ENCODE measurements around the gene ACRBP.

ACRBP gene

GRCh38 chr12:6667559-6668210, 20.5 kb upstream of the ACRBP start:
- H3K4me3 ChIP-seq (ENCODE audit: low read length) = no peak overlapping the region
- H2AFZ ChIP-seq (ENCODE audit: low read depth, low read length) = no peak overlapping the region
- no peaks in the 10 kb centered on the region for H3K9me3 ChIP-seq (ENCODE audit: low read length)
- H3K4me1 ChIP-seq (ENCODE audit: insufficient read depth, low read length) = peaks cover 4% of the 10 kb centered on the region
- peaks cover 62% of the 10 kb centered on the region for H3K36me3 ChIP-seq (ENCODE audit: insufficient read depth, low read length)
- H3K27me3 ChIP-seq (ENCODE audit: insufficient read depth, low read length) = no peaks in the 10 kb centered on the region

DNA sequence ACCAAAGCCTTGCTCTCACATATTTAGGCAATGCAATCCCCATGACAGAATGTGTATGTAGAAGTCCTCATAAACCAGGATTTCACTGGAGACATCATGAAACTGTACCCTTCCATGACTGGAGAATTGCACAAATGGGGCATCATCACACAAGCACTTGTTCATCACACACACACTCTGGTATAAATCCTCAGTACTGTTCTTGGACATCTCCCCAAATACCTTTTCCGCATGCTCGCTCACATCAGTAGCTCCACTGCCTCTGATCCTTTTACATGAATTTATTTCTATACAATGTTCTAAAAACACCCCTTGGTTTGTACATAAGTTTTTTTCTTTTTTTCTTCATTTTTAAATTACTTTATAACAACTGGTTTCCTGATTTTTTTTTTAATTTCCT, 19.0 kb upstream of the ACRBP start:
- peaks cover 47% of the 10 kb centered on the region for H3K36me3 ChIP-seq (ENCODE audit: insufficient read depth, low read length)

DNA sequence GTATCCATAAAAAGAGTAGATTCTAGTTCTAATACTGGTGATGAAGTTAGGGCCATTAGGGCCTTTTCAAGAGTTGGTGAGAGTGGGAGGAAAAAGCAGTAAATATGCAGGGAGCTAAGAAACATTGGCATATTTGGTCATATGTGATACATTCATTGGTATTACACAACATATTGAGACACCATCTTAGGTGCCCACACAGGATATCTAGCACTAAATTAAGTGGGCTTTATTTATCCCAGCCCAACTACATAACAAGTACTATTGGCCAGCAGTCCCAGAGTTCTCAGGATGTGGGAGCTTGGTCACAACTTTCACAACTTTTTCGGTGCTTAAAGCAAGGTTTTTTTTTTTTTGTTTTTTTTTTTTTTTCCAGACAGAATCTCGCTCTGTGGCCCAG, 17.7 kb upstream of the ACRBP start:
- Histone ChIP-seq H3K27me3 (ENCODE audit: insufficient read depth, low read length) (no peaks in the 10 kb centered on the region), H3K4me3 (ENCODE audit: low read length) (no peak overlapping the region), H3K36me3 (ENCODE audit: insufficient read depth, low read length) (peaks cover 34% of the 10 kb centered on the region), H2AFZ (ENCODE audit: low read depth, low read length) (no peak overlapping the region), H3K9me3 (ENCODE audit: low read length) (no peaks in the 10 kb centered on the region), H3K4me1 (ENCODE audit: insufficient read depth, low read length) (peaks cover 13% of the 10 kb centered on the region)

More for the DNA sequence above, 19.0 kb upstream of the ACRBP start:
- Histone ChIP-seq H3K4me3 (ENCODE audit: low read length) (no peak overlapping the region), H3K4me1 (ENCODE audit: insufficient read depth, low read length) (peaks cover 13% of the 10 kb centered on the region), H3K9me3 (ENCODE audit: low read length) (no peaks in the 10 kb centered on the region), H3K27me3 (ENCODE audit: insufficient read depth, low read length) (no peaks in the 10 kb centered on the region), H2AFZ (ENCODE audit: low read depth, low read length) (no peak overlapping the region)

GRCh38 chr12:6662906-6663742, 15.9 kb upstream of the ACRBP start, which contains the start of gene ING4:
TSS of gene ING4 (minus strand) at chr12:6663119. CDS start at chr12:6663101, 18 bp downstream.
- Histone ChIP-seq H3K4me3 (ENCODE audit: low read length) (peak within 1 kb of the TSS; percentile 72), H3K36me3 (ENCODE audit: insufficient read depth, low read length) (peaks cover 20% of the 10 kb centered on the region), H2AFZ (ENCODE audit: low read depth, low read length) (peak within 1 kb of the TSS; percentile 89), H3K9me3 (ENCODE audit: low read length) (no peaks in the 10 kb centered on the region), H3K27me3 (ENCODE audit: insufficient read depth, low read length) (no peaks in the 10 kb centered on the region), H3K4me1 (ENCODE audit: insufficient read depth, low read length) (peaks cover 13% of the 10 kb centered on the region)

- Histone ChIP-seq H3K27me3 (ENCODE audit: insufficient read depth, low read length) (no peaks in the 10 kb centered on the region), H3K4me3 (ENCODE audit: low read length) (peak overlapping the region; percentile 72), H2AFZ (ENCODE audit: low read depth, low read length) (peak overlapping the region; percentile 0), H3K36me3 (ENCODE audit: insufficient read depth, low read length) (peaks cover 14% of the 10 kb centered on the region), H3K4me1 (ENCODE audit: insufficient read depth, low read length) (peaks cover 13% of the 10 kb centered on the region), H3K9me3 (ENCODE audit: low read length) (no peaks in the 10 kb centered on the region)
Measured at GRCh38 chr12:6662602-6662905, 15.3 kb upstream of the ACRBP start.

- Histone ChIP-seq H3K4me1 (ENCODE audit: insufficient read depth, low read length) (no peaks in the 10 kb centered on the region), H3K4me3 (ENCODE audit: low read length) (no peak overlapping the region), H3K36me3 (ENCODE audit: insufficient read depth, low read length) (peaks cover 61% of the 10 kb centered on the region), H2AFZ (ENCODE audit: low read depth, low read length) (no peak overlapping the region), H3K9me3 (ENCODE audit: low read length) (no peaks in the 10 kb centered on the region), H3K27me3 (ENCODE audit: insufficient read depth, low read length) (no peaks in the 10 kb centered on the region)
Measured at GRCh38 chr12:6653987-6654386, 6.8 kb upstream of the ACRBP start.

DNA sequence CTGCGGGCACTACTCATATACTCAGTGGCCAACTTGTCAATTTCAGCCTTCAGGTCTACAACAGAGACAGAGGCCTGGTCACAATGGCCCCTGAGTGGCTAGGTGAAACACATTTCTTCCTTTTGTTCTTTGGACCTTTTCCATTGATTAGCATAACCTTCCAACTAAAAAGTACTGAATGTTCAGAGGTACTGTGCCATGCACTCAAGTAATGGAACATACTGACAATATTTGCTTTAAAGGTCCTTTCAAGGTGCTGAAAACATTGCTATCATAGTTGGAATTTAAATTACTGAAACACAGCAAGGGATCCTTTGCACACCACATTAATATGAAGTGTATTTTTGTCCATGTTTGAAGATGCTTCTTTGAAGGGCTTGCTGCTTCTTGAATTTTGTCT, 6.1 kb upstream of the ACRBP start:
- H3K9me3 ChIP-seq (ENCODE audit: low read length) = no peaks in the 10 kb centered on the region
- peaks cover 65% of the 10 kb centered on the region for H3K36me3 ChIP-seq (ENCODE audit: insufficient read depth, low read length)
- H2AFZ ChIP-seq (ENCODE audit: low read depth, low read length) = no peak overlapping the region
- H3K27me3 ChIP-seq (ENCODE audit: insufficient read depth, low read length) = no peaks in the 10 kb centered on the region
- H3K4me3 ChIP-seq (ENCODE audit: low read length) = no peak overlapping the region
- no peaks in the 10 kb centered on the region for H3K4me1 ChIP-seq (ENCODE audit: insufficient read depth, low read length)

DNA sequence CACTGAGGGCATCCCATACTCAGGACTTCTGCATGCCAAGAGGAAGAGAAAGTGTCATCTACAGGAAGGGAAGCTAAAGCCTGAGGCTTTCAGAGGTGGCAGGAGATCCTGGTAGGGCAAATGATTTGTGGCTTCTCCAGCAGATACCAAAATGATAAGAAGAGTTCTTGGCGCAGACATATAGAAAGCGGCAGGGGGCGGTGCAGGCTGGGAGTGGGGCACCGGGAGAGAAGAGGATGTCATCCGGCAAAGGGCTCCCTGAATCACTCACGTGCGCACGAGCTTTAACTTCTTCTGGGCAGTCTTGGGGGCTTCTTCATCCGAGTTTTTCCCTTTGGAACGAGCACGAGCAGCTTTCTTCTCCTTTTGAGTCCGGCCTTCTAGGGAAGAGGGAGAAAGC, 5.2 kb upstream of the ACRBP start:
- Histone ChIP-seq H3K9me3 (ENCODE audit: low read length) (peaks cover 4% of the 10 kb centered on the region), H3K4me1 (ENCODE audit: insufficient read depth, low read length) (no peaks in the 10 kb centered on the region), H3K4me3 (ENCODE audit: low read length) (no peak overlapping the region), H3K36me3 (ENCODE audit: insufficient read depth, low read length) (peaks cover 70% of the 10 kb centered on the region), H2AFZ (ENCODE audit: low read depth, low read length) (no peak overlapping the region), H3K27me3 (ENCODE audit: insufficient read depth, low read length) (no peaks in the 10 kb centered on the region)

DNA sequence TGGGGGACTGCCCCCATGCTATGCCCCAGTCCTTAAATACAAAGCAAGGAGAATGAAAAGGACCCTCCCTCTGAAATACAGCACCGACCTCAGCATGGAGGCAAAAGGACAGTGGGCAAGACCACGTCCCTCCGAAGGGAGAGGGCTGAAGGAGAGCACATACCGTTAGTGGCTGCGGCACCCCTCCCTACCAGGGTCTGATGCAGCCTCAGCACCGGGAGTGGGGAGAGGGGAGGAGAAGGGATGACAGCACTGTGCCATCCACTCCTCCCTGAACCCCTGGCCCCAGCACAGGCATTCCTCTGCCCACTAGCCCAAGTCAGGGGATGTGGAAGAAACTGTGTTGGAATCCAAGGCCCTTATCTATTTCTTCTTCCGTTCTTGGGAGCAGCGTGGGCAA, 3.6 kb upstream of the ACRBP start:
- peaks cover 70% of the 10 kb centered on the region for H3K36me3 ChIP-seq (ENCODE audit: insufficient read depth, low read length)

DNA sequence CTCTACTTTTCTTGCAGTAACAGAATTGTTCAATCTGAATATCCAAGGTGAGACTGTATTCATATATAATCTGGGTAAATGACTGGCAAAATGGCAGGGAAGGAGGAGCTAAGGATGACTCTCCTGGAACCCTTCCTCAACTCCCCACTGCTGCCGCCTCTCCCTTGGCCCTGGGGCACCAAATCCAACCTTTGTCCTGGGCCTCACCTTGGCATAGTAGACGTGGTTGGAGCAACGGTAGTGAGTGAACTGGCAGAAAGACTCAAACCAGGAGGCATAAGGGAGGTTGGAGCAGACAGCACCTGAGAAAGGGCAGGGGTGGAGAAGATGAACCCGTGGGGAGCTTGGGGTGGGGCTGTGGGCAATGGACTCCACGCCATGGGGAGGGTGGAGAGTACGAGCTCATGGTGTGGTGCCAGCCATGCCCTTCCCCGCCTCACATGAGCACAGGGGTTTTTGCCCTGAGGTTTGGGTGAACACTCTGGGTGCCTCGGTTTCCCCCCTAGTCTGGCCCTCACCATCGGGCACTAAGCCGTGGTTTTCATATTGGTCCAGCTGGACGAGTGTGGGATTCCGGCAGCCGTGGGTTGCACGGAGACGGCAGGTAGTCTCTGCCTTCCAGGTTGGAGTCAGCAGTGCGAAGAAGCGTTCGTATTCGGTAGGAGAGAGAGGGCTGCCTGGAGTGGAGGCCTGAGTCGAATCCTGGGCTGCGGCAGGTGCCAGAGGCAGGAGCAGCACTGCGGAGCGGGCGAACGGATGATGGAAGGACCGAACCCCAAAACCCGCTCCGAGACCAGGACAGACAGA, 753 bp downstream of the ACRBP start:
- Histone ChIP-seq H3K4me3 (ENCODE audit: low read length) (no peak overlapping the region), H2AFZ (ENCODE audit: low read depth, low read length) (no peak overlapping the region), H3K4me1 (ENCODE audit: insufficient read depth, low read length) (no peaks in the 10 kb centered on the region), H3K36me3 (ENCODE audit: insufficient read depth, low read length) (peaks cover 38% of the 10 kb centered on the region), H3K9me3 (ENCODE audit: low read length) (peaks cover 23% of the 10 kb centered on the region), H3K27me3 (ENCODE audit: insufficient read depth, low read length) (no peaks in the 10 kb centered on the region)

More for the DNA sequence above, 3.6 kb upstream of the ACRBP start:
- Histone ChIP-seq H3K4me1 (ENCODE audit: insufficient read depth, low read length) (no peaks in the 10 kb centered on the region), H3K27me3 (ENCODE audit: insufficient read depth, low read length) (no peaks in the 10 kb centered on the region), H3K4me3 (ENCODE audit: low read length) (no peak overlapping the region), H2AFZ (ENCODE audit: low read depth, low read length) (no peak overlapping the region), H3K9me3 (ENCODE audit: low read length) (peaks cover 11% of the 10 kb centered on the region)

DNA sequence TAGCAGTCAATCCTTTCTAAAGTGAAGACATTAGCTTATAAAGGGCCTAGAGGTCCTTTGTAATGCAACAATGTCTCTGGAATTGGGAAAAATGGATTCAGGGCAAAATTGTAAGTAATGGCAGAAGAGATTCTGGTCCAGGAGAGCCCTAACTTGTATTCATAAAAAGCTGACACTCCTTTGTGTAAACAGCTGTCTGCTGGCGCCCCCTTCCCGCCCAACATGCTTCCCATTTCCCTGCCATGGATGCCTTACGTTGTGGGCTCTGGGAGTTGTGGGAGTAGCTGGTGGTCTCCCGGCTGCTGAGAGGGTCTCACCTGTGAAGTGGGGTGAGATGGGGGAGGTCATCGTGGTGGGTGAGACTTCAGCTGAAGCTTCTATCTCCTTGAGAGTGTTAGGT, 2.3 kb downstream of the ACRBP start:
- Histone ChIP-seq H3K36me3 (ENCODE audit: insufficient read depth, low read length) (peaks cover 22% of the 10 kb centered on the region), H3K4me3 (ENCODE audit: low read length) (no peak overlapping the region), H3K4me1 (ENCODE audit: insufficient read depth, low read length) (no peaks in the 10 kb centered on the region), H2AFZ (ENCODE audit: low read depth, low read length) (no peak overlapping the region), H3K9me3 (ENCODE audit: low read length) (peaks cover 23% of the 10 kb centered on the region), H3K27me3 (ENCODE audit: insufficient read depth, low read length) (no peaks in the 10 kb centered on the region)

- Histone ChIP-seq H3K4me3 (ENCODE audit: low read length) (no peak overlapping the region), H3K9me3 (ENCODE audit: low read length) (peaks cover 23% of the 10 kb centered on the region), H3K36me3 (ENCODE audit: insufficient read depth, low read length) (peaks cover 21% of the 10 kb centered on the region), H2AFZ (ENCODE audit: low read depth, low read length) (no peak overlapping the region), H3K27me3 (ENCODE audit: insufficient read depth, low read length) (no peaks in the 10 kb centered on the region), H3K4me1 (ENCODE audit: insufficient read depth, low read length) (no peaks in the 10 kb centered on the region)
Measured at GRCh38 chr12:6644257-6644596, 3.0 kb downstream of the ACRBP start.
